HG03135 (cell line): ENCODE data around the gene AURKAIP1.
"Not testable (repeated sequence)": the region's sequence is repeated elsewhere in the genome, so short reads cannot be mapped to it uniquely, and the experiment has no call there.

Source experiments
- ATAC-seq: cut with Tn5 transposase; IDR thresholded peaks from one replicate; pipeline ENCODE4 v1.9.1; 2021; ENCODE audit warnings: mild to moderate bottlenecking, moderate library complexity; ENCODE audit not compliant: unreplicated experiment

AURKAIP1 gene

DNA sequence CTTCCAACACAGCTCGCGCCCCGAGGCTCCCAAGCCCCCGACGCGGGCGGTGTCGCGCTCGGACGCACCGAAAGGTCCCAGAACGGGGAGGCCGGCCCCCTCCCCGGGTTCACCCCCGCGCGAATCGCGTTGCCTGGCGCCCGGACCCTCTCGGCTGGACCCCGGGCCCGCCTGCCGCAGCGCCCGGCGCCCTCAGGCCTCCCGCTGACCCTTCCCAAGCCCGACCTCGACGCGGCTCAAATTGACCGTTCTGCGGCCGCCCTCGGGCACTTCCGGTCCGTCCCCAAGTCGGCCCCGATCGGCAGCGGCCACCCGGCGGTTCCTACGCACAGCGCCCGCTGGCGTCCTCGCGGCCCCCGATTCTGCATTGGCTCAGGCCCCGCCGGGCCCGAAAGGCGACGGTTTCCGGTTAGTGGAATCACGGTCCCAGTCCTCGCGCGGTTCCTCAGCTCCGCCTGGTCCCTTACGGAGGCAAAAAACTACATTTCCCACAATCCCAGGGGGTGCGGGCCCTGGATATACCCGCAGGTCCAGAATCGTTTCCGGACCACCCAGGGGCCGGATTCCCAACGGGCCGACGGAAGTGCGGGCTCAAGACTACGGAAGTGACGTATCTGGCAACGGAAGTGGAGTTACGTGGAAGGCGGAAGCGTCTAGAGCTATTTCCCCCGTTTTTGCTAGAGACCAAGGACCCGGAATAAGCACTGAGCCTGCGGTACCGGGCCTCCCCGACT, at the start of gene AURKAIP1:
AURKAIP1 (minus strand) TSS at position 279 of the 734 bp plus-strand sequence. CDS start 451 bp downstream, outside the sequence.
- ATAC-seq: peak; percentile 81

DNA sequence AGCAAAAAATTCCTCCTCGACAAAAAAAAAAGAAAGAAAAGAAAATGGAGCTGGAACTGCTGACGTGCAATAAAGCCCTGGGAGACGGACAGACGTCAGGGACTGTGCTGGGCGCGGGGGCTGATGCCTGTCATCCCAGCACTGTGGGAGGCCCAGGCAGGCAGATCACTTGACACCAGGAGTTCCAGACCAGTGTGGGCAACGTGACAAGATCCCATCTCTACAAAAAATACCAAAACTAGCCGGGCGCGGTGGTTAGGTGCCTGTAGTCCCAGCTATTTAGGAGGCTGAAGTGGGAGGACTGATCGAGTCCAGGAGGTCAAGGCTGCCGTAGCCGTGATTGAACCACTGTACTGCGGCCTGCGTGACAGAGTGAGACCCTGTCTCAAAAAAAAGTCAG, 49.7 kb upstream of the AURKAIP1 start:
- no peak for ATAC-seq

DNA sequence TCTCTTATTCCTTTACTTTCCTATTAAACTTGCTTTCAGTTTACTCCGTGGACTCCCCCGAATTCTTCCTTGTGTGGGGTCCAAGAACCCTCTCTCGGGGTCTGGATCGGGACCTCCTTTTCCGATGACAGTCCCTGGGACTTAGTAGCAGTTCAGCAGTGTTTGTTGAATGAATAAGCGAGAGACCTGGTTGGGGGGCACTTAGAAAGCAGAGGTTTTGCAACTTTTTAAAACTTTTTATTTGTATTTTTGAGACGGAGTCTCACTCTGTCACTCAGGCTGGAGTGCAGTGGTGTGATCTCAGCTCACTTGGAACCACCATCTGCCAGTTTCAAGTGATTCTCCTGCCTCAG, 48.2 kb upstream of the AURKAIP1 start:
- ATAC-seq: no peak

DNA sequence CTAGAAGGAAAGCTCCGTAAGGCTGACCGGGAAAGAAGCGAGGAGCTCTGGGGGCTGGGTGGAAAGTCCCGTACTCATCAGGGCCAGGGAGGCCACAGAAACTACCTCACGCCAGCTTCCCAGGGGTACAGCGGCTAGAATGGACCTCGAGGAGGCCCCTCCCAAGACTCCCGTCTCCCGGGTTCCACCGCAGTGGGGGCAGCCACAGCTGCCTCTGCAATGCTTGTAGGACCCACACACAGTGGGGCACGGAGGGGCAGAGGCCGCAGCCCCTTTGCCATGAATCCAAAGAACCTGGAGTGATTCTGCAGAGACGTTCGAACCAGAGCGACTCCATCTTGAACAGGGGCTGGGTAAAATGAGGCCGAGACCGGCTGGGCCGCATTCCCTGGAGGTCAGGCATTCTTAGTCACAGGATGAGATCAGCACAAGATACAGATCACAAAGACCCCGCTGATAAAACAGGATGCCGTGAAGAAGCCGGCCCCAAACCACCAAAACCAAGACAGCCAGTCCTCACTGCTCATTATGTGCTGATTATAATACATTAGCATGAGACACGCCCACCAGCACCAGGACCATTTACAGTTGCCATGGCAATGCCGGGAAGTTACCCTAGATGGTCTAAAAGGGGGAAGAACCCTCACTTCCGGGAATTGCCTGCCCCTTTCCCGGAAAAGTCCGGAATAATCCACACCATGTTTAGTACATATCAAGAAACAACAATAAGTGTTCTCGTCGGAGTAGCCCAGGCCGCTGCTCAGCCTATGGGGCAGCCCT, 47.6 kb upstream of the AURKAIP1 start:
- ATAC-seq: no peak

DNA sequence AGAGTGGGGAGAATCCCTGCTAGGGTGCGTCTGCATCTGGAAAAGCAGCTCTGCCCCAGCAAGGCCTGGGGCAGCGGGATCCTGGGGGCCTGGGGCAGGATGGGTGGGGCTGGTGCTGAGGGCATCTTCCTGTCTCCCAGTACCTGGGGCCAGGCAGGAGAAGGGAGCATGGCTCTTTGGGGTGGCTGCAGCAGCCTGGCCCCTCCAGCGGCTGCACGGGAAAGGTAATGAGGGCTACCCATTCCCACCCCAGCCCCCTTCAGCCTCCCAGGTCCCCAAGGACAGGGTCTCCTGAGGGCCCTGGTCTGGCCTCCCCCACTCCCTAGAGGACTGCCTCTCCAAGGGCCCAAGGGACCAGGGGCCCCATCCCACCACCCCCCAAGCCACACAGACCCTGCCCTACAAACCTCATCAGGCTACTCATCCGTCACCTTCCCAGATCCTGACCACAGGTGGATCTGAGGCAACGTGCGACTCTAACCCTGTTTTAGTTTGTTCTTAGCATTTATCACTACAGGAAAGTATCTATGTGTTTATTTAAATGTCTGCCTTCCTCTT, 47.0 kb upstream of the AURKAIP1 start:
- no peak for ATAC-seq

DNA sequence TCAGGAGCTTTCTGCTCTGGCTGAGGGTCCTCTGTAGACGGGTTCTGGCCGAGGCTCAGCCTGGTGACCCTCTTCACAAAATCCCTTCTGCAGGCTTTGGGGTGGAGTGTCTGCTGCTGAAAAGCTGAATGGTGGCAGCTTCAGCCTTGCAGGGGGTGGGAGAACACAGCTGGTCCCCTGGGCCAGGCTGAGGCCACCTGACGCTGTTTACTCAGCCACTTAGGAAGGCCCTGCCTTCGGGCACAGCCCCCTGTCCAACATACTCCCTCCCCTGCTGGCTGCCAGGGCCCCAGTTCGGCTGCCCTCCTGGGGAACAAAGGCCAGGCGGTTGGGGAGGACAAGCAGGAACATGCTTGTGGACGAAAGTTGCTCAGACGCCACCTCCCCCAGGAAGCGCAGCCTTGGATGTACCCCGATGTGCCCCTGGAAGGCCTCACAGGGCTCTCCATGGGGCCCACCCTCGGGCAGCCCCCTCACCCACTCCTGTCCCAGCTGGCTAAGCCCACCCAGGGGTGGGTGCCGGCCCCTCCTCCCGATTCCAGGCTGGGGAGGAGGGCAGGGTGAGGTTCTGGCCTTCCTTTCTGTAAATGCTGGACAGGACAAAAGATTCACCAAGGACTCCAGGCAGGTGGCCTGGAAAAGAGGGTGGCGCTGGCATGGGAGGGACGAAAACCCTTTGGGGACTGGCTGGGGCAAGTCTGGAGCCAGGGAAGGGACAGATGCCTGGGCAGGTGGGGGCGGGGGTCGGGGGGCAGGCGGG, 46.3 kb upstream of the AURKAIP1 start, which contains the start of gene ANKRD65:
ANKRD65 (minus strand) TSS at position 130 of the 760 bp plus-strand sequence. CDS start 271 bp downstream, outside the sequence.
- no peak for ATAC-seq

DNA sequence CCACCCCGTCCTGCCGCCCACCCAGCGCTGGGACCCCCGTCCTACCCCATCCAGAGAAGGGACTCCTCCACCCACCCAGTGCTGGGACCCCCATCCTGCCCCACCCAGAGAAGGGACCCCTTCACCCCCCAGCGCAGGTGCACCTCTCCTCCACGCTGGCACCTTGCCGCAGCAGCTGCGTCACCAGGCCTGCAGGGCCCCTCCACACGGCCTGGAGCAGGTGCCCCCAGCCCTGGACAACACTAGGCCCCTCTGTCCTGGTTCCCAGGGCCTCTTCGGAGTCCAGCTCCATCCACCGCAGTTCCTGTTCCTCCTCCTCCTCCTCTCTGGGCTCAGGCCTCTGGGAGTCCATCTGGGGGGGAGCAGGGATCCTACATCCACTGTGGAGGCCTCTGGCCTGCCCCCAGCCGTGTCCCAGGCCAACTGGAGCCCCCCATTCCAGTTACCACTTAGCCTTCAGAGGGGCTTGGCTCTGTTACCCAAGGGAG, 45.7 kb upstream of the AURKAIP1 start:
- ATAC-seq: no peak

DNA sequence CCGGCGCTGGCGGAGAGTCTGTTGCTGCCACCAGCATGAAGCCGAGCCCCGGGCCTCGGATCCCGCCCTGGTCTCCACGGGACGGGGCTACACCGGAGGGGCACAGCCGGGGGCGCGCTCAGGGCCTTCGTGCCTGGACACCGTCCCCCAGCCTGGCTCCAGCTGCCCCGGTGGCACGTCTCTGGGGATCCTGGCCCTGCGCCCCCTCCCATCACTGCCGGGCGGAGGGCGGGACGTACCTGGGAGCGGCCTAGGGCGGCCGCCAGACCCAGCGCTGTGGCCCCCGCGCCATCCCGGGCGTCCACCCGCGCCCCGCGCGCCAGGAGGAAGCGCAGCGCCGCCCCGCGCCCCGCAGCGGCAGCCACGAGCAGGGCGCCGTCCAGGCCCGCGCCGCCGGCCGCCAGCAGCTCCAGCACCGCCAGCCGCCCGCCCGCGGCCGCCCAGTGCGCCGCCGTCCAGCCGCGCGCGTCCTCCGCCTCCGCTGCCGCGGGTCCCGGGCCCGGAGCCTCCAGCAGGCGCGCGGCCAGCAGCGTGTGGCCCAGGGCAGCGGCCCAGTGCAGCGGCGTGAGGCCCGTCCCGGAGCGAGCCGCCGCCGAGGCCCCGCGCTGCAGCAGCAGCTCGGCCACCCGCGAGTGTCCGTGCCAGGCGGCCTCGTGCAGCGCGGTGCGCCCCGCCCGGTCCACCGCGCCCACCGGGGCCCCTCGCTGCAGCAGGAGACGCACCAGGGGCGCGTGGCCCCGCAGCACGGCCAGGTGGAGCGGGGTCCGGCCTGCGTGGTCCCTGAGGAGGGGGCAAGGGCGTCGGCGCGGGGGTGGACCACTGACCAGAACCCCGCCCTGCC, 45.0 kb upstream of the AURKAIP1 start:
- no peak for ATAC-seq

DNA sequence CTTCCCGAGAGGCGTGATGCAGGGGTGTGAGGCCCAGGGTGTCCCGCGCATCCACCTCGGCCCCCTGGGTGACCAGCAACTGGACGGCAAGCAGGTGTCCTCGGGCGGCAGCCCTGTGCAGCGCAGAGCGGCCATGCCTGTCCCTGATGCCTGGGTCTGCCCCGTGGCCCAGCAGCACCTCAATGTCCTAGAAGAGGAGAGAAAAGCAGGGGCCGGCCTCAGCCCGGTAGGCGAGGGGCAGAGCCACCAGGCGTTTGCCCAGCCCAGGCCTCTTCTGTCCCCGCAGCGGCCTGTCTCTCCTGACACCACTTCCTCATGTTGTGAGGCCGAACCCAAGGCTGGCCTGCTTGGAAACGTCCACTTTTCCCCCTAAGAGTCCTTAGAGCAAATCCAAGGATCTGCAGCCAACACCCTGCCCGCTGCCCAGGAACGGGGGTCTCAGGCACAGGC, 44.4 kb upstream of the AURKAIP1 start:
- no peak for ATAC-seq

DNA sequence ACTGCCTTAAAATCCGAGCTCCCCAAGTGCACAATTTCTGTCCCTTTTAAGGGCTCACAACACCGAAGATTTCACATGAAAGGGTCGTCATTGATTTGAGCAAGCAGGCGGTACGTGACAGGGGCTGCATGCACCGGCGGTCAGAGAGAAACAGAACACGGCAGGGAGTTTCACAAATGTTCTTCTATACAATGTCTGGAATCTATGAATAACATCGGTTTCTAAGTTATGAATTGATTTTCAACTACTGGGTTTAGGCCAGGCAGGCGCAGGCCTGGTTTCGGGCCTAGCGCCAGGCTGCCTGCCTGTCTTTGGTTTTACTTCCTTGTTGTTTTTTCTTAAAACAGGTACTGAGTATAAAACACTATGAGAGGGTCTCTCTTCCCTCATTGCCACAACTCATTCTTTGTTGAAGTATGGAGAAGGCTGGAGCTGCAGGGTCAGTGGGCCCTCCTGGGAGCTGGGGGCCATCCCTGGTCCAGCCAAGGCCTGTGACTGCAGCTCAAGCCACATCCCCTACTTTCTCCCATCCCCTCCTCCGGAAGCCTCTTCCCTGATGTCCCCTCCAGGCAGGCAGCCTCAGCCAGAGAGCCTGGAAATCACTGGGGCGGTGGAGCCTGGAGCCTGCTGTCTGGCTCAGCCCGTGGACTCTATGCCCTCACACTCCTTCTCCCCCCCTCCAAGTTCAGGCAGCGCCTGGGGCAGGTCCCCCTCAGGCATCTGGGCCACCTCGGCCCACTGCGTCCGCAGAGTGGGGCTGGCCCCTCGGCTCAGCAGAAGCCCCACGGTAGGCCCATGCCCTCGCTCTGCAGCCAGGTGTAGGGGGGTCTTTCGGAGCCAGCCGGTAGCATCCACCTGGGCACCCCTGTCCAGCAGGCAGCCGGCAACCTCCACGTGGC, 43.7 kb upstream of the AURKAIP1 start:
- ATAC-seq: no peak

DNA sequence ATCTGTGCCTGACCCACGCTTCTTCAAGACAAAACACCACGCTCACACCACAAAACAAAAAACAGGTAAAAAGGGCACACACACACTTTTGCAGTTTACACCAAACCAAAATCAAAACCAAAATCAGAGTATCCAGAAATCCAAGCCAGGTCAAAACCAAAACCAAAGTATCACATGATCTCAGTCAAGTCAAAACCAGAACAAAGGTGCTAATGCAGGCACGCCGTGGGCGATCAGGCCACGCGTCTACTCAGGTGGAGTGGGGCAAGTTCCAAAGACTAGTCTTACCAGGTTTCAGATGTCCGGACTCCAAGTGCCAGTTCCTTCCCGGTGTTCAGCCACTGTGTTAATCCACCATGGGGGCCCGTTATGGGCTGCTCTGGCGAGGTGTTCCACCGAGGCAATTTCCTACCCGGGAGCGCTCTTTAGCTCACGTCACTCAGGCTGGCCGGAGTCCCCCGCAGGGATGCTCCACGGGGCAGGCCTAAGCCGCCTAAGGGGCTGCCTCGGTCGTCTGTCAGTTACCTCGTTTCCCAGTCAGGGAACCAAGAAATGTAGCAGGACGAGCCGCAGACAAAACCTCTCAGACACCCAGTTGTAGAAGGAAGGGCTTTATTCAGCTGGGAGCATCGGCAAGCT, 42.9 kb upstream of the AURKAIP1 start:
- ATAC-seq: not testable (repeated sequence)

DNA sequence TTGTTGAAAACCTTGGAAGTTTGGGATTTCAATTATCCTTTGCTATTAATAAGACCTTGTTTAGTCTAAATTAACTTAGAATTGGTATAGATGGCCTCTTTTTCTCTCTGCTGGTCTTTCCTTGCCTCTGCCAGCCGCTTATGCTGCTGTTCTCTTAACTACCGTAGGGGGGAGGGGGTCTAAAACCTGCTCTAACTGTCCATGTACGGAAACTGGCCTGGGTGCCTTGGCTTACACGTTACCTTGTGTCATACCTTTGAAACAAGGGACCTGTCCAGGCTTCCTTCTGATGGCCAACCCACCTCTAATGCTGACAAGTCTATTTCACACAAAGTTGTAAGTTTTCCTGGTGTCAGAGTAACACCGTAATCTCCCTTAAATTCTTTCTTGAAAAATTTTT, 42.4 kb upstream of the AURKAIP1 start:
- ATAC-seq: not testable (repeated sequence)

DNA sequence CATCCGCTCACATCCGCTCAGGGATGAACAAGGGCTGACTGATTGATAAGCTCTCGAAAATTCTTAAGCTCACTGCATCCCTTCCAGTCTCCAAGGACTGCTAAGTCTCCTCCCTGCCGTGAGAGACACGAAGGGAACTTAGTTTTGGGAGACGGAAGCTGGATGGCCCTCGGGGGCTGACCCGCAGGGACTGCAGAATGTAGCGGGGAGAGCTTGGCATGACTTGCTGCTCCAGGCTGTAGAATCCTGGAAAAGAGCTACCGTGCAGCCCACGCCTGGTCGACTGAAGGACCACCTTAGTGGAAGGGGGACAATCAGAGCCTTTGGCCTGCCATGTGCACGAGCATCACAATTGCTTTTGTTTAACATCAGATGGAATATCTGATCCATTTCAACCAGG, 40.7 kb upstream of the AURKAIP1 start:
- ATAC-seq: no peak

DNA sequence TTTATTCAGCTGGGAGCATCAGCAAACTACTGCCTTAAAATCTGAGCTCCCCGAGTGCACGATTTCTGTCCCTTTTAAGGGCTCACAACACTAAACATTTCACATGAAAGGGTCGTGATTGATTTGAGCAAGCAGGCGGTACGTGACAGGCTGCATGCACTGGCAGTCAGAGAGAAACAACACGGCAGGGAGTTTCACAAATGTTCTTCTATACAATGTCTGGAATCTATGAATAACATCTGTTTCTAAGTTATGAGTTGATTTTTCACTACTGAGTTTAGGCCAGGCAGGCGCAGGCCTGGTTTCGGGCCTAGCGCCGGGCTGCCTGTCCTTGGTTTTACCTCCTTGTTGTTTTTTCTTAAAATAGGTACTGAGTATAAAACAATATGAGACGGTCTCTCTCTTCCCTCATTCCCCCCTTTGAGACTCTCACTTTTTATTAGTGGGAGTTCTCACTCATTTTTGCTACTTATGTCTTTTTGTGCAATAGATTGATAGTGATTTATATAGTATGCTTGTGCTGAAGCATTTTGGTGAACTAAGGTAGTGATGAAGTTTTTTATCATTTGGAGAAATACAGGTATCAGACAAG, 37.4 kb upstream of the AURKAIP1 start:
- not testable (repeated sequence) for ATAC-seq

DNA sequence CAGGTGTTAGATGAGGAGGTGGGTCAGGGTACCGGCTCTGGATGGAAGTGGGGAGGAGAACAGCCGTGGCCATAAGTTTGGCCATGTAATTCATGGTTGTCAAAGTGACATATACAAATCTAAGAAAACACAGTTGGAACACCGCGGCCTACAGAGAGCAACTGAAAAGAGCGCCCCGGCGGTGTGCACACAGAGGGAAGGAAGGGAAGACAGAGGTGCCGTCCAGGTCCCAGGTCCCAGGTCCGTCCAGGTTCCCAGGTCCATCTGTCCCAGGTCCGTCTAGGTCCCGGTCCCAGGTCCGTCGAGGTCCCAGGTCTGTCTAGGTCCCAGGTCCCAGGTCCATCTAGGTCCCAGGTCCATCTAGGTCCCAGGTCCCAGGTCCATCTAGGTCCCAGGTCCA, 36.6 kb upstream of the AURKAIP1 start:
- ATAC-seq: no peak

DNA sequence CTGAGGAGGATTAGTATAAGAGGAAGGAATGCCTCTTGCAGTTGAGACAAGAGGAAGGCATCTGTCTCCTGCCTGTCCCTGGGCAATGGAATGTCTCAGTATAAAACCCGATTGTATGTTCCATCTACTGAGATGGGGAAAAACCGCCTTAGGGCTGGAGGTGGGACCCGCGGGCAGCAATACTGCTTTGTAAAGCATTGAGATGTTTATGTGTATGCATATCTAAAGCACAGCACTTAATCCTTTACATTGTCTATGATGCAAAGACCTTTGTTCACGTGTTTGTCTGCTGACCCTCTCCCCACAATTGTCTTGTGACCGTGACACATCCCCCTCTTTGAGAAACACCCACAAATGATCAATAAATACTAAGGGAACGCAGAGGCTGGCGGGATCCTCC, 35.2 kb upstream of the AURKAIP1 start:
- ATAC-seq: not testable (repeated sequence)

DNA sequence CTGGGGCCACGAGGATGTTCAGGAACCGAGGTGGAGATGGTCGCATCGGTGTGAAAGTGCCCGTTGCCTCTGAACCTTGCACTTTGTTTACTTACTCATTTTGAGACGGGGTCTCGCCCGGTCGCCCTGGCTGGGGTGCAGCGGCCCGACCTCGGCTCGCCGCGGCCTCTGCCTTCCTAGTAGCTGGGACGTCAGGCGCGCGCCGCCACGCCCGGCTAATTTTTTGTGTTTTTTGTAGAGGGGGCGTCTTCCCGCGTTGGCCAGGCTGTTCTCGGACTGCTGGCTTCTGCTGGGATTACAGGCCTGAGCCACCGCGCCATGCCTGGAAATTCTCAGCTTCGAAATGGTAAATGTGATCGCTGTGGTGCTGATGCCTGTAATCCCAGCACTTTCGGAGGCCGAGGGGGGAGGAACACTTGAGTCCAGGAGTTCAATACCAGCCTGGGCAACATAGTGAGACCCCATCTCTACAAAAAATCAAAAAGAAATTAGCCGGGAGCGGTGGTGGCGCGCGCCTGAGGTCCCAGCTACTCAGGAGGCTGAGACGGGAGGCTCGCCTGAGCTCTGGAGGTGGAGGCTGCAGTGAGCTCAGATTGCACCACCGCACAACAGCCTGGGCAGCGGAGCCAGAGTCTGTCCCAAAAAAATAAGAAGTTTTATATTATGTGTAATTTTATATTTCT, 32.8 kb upstream of the AURKAIP1 start:
- no peak for ATAC-seq
